ENCODE measurements around the gene TTC39C.
"Not testable (repeated sequence)": the region's sequence is repeated elsewhere in the genome, so short reads cannot be mapped to it uniquely, and the experiment has no call there.

The TTC39C gene

DNA sequence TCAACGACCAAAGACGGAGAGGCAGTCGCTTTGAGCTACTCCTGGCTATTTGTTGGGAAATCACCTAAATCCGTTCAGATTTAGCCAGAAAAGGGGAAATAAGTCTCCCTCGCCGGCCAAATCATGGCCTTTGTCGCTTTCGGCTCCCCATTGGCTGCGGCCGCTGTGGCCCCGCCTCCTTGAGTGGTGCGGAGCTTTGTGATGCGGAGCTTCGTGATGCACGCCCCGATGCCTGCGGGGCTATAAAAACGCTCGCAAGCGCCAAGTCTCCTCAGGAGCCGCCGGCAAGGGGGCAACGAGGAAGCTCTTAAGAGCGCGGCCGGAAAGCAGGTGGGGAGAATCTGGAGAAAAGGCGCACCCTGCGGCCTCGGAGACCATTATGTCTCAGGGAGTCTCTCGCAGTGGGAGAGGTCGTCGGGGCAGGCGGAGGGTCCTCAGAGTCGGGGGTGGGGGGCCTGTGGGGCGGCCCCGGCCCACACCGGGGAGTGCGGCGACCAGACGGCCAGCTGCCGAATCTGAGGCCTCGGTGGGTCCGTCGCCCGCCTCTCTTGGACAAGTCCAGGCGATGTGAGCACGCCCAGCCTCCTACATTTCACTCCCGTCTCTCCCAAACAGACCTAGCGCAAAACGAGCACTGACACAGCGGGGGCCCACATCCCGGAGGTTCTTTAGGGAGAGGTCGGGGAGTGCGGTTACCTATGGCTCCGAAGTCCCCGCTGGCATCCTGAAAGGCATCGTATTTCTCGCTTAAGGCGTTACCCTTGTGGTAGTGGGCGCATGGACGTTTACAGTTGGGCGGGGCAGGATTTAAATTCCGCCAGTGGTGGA, 124.4 kb downstream of the TTC39C start, which contains the start of gene CABYR:
CABYR (plus strand) TSS at position 274 of the 828 bp plus-strand sequence. CDS start 4,053 bp downstream, outside the sequence.
- peak; percentile 57 for DNase-seq

DNA sequence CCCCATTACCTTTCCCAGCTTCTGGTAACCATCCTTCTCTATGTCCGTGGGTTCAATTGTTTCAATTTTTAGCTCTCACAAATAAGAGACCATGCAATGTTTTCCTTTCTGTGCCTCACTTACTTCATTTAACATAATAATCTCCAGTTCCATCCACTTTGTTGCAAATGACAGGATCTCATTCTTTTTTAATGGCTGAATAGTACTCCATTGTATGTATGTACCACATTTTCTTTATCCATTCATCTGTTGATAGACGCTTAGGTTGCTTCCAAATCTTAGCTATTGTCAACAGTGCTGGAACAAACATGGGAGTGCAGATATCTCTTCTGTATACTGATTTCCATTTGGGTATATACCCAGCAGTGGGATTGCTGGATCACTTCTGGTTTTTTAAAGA, 126.1 kb downstream of the TTC39C start:
- no peak for DNase-seq

DNA sequence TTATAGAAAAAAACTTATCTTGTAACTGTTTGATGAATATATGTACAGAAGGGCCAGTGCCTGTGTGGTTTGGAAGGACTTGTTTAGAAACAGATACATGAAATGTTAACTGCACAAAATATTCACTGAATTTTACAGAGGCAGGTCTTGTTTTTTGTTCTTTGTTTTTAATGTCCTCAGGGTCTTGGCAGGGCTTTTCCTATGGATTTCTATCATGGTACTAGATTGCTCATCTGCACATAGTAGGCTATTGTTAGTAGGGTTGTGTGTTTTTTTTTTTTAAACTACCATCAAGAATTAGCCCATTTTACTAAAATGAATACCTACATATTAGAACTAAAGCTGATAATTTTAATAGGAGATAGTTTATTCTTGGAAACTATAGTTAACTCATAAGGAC, 127.8 kb downstream of the TTC39C start:
- no peak for DNase-seq

DNA sequence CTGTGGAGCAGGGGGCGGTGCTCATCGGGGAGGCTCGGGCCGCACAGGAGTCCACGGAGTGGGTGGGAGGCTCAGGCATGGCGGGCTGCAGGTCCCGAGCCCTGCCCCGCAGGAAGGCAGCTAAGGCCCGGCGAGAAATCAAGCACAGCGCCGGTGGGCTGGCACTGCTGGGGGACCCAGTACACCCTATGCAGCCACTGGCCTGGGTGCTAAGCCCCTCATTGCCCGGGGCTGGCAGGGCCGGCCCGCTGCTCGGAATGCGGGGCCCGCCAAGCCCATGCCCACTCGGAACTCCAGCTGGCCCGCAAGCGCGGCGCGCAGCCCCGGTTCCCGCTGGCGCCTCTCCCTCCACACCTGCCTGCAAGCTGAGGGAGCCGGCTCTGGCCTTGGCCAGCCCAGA, 135.0 kb downstream of the TTC39C start:
- not testable (repeated sequence) for DNase-seq

DNA sequence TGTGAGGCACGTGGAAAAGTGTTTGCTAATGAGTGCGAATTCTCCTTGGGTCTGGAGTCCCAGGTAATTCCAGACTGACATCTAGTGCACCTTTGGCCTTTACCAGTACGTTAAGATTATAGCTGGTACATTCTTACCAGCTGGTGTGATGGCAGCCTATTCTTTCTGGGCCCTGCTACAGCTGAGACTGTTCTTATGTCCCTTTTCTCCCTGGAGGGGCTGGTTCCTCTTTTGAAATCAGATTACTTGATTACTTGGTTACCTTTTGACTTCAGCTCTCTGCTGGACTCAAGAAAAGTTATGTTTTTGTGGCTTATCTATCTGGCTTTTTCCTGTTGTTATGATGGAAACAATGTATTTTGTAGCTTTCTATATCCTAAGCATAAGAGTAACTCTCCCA, 138.8 kb downstream of the TTC39C start:
- no peak for DNase-seq

DNA sequence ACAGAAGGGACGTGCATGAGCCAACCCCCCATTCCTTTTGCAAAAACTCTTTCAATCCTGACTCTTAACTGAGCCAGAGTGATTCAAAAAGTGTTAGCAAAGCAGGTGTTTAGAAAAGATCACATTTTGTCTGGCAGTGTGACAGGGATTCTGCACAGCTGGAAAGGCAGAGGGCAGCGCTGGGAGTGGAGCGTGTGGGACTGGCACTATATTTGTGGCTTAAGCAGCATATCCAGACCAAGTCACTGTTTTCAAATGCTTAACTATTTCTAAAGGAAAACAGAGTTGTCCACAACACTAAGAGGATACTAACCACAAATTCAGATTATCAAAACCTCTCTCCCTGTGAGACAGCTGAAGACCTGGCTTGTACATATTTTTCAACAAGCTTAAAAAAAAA, 143.3 kb downstream of the TTC39C start:
- no peak for DNase-seq

DNA sequence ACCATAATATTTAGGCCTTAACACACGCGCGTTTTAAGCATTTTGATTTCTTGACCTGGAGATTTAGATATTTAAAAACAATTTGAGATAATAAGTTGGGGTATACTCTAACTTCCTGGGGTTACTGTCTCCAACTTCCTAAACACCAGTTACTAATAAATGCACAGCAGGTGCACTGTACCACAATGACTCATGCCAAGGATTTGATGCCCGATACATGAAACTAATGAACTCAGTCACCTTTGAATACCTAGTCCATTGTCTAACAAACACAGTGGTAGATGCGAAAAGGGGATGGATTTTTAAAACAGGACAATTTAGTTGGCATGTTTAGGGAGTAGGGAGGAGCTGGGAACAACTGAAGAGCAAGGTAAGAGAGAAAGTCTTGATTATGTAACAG, 145.5 kb downstream of the TTC39C start:
- DNase-seq = no peak

DNA sequence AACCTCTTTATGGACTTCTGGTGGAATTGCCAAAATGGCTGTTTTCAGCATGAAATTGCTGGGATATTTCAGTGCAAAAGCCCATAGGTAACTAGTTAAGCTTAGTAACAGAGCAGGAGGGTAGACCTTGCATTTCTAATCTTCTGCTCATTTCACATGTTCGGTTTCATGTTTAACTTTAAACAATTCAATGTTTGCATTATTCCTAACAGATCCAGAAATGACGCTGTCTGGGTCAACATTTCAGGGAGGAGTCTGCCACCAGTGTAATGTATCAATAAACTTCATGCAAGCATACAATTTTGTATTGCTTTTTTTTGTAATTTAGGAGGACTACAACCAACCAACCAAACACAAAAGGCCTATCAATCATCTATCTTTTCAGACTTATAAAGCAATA, 146.8 kb downstream of the TTC39C start:
- no peak for DNase-seq

DNA sequence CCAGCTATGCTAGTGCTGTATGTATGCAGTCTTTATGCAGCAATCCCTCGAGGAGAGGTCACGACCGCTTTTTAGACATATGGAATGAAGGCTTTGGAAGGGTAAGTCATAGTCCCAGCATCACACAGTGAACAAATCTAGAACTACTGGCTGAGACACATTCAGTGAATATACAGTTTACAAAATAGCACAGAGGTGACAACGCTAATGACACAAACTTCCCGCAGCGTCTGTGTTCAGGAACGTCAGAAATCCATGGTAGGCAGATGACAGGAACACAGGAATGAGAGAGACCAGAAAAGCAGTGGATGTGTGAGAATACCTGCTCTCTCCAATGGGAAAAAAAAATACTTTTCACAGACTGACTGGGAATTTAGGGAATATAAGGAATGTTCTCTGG, 153.9 kb downstream of the TTC39C start:
- no peak for DNase-seq

DNA sequence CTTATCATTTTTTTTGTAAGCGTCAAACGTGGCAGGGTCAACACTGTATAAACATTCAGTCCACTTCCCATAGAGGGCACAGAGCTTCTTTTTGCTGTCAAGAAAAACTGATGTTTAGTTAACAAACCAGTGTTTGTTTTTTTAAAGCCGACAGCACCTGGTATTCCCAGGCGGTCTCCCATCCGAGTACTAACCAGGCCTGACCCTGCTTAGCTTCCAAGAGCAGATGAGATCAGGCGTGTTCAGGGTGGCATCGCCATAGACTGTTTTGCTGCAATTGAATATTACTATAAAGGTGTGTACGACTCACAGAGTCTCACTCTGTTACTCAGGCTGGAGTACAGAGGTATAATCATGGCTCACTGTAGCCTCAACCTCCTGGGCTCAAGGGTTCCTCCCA, 155.8 kb downstream of the TTC39C start:
- DNase-seq = no peak

DNA sequence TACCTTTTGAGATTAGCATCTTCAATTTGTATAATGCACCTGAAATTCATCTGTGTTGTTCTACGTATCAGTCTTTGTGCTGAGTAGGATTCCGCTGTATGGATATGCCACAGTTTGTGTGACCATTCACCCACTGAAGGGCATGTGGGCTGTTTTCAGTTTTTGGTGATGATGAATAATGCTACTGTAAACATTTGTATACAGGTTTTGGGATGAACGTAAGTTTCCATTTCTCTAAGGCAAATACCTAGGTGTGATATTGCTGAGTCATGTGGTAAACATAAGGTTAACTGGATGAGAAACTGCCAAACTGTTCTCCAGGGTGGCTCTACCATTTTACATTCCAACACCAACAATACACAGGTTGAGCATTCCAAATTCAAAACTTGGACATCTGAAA, 159.4 kb downstream of the TTC39C start:
- DNase-seq = no peak

DNA sequence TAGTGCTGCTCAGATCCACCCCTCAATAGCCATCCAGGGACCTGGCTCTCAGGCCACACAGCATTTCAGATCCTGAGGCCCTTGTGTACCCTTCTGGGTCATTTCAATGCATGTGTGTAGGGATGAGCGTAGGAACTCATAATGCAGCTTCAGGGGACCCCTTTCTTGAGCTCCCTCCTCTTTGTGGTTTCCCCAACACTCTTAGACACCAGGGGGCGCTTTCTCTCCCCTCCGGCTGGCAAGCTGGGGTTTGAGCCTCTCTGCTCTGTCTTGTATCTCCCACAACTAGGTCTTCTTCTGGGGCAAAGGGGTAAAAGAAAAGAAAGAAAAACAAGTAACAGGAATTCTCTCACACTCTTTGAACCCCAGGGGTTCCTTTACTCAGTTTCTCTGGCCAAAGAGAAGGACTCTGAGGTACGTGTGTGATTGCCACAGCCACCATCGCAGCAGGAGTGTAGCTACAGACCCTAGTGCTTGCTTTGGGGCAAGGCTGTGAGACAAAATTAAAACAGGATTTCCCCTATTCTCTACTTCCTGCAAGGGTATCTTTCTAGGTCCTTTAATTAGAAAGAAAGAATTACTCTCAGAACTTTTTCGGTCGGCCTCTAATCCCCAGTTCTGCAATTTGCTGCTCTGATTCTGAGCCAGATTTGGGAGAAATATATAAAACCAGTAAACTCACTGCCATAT, 162.3 kb downstream of the TTC39C start:
- DNase-seq = peak; percentile 74

DNA sequence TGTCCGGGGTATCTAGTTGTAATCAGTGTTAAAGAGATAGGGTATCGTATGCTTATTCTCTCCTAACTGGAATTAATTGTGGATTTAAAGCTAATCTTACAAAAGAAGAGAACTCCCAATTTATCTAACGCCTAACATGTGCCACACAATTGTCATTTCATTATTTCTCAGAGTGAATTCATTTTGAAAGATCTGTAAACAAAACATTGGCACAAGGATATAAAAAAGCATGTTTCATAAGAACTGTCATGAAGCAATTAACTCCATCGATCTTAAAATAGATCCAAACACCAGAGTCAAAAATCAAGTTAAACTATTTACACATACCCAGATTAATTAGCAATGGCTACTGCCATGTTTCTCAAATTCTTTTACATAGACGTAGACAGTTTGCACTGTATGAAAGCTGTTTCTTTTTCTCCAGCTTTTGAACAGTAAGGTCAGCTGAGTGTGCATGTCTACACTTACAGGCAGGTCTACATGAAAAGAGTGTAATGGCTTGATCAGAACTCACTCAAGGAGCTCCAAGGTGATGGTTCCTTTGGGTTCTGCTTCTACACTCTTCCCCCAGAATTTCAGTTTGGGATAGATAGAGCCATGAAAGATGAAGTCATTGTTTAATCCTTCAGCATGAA, 163.1 kb downstream of the TTC39C start:
- no peak for DNase-seq

DNA sequence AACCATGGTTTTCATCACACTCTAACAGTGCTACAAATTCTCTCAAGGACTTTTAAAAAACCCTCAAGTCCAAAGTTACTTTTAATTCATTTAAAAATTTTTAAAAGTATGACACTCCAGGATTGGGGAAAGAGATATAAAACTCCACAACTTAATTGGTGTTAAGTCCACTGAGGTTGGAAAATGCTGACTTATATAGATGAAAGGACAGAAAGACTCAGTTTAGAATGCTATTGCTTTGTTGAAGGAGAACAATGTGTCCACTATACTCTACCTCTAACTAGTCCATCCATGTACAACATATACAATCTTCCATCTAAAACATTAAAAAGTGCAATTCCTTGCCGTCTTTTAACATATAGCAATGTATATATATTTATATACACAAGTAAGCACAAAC, 165.5 kb downstream of the TTC39C start:
- no peak for DNase-seq

DNA sequence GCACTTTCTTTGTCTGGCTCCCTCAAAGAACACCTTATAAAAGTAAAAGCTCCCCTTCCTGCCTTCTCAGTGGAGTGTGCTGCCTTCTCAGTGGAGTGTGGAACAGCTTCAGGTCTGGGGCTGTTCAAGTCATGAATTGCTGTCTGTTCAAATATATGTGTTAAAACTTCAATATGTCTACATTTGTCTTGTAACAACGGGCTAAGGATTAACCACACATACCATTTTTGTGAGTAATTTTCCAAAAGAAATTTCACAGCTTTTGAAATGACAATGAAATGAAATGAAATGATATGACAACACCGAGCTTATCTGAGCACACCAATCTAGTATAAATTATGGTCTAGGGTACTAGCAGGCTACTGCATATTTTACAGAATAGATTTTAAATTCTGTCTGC, 167.3 kb downstream of the TTC39C start:
- no peak for DNase-seq

Data from hematopoietic multipotent progenitor cell treated with erythropoietin and hydrocortisone succinate and interleukin-3 and kit ligand, for 6 days (in vitro differentiated cells).